Adrenal gland (tissue), 5 donors: ENCODE data around the gene CDYL2.

Experiments
- CTCF ChIP-seq, 6 experiments: fragments of 450-650 bp in 4 of 6; fragments of 200-600 bp in 2 of 6; sonication (generic) in 1 of 6; IDR thresholded peaks; 1 replicate in 5 of 6; 2 replicates in 1 of 6; pipeline versions ENCODE4 v1.5.1 to v1.8.0; 2016 to 2021; ENCODE audit warnings: antibody characterized with exemption in 6 of 6, mild to moderate bottlenecking in 2 of 6, moderate library complexity in 1 of 6
- POLR2A ChIP-seq, 2 donors: fragments of 450-650 bp; IDR thresholded peaks; one replicate each; pipeline ENCODE4 v1.6.1; 2017; ENCODE audit warnings: antibody characterized with exemption in 2 of 2, mild to moderate bottlenecking in 2 of 2, moderate library complexity in 1 of 2
- donor health status: DM: no; HTN: no; CAD: no.

GRCh38 chr16:80738521-80738920 lies 65.9 kb downstream of the CDYL2 start:
- TF ChIP-seq POLR2A (IDR thresholded peaks at IDR 0.05) (no peak), CTCF (IDR thresholded peaks at IDR 0.05) (no peak)
